ENCODE data around the gene ARL8A.
"Not testable (repeated sequence)": the region's sequence is repeated elsewhere in the genome, so short reads cannot be mapped to it uniquely, and the experiment has no call there.

Gene ARL8A

GRCh38 chr1:202144402-202145067, at the start of gene ARL8A:
ARL8A (minus strand) TSS chr1:202144737; CDS start chr1:202144572, 165 bp downstream.
- DNase-seq (ENCODE audit: low read depth, low spot score), result no peak

- no peak for DNase-seq (ENCODE audit: low read depth, low spot score)
Measured at GRCh38 chr1:202194328-202194648, 49.8 kb upstream of the ARL8A start.

DNA sequence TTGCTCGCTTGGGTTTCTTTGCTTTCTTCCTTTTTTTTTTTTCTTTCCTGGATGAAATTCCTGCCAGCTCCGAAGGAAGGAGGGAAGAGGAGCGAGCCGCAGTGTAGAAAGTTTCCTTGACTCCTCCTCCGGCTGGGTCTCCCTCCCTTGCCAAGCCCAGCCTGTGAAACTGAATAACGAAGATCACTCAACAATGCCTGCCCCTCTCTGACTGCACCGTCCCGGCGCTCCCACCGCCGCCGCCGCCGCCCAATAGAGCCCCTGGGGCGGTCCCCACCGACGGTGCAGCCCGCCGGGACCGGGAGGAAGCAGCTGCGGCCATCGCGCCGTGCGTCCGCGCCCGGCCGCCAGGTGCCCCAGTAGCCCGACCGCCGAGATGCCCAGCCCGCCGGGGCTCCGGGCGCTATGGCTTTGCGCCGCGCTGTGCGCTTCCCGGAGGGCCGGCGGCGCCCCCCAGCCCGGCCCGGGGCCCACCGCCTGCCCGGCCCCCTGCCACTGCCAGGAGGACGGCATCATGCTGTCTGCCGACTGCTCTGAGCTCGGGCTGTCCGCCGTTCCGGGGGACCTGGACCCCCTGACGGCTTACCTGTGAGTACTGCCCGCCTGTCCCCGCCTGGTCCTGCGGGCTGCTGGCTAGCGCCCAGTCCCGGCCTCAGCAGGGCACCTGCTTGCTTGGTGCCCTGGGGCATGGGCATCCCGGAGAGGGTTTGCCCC, 49.2 kb upstream of the ARL8A start, which contains the start of gene LGR6:
Gene LGR6 (plus strand): TSS at position 186 of the 714 bp plus-strand sequence. CDS start 191 bp downstream, at position 377.
- no peak for DNase-seq (ENCODE audit: low read depth, low spot score)

DNA sequence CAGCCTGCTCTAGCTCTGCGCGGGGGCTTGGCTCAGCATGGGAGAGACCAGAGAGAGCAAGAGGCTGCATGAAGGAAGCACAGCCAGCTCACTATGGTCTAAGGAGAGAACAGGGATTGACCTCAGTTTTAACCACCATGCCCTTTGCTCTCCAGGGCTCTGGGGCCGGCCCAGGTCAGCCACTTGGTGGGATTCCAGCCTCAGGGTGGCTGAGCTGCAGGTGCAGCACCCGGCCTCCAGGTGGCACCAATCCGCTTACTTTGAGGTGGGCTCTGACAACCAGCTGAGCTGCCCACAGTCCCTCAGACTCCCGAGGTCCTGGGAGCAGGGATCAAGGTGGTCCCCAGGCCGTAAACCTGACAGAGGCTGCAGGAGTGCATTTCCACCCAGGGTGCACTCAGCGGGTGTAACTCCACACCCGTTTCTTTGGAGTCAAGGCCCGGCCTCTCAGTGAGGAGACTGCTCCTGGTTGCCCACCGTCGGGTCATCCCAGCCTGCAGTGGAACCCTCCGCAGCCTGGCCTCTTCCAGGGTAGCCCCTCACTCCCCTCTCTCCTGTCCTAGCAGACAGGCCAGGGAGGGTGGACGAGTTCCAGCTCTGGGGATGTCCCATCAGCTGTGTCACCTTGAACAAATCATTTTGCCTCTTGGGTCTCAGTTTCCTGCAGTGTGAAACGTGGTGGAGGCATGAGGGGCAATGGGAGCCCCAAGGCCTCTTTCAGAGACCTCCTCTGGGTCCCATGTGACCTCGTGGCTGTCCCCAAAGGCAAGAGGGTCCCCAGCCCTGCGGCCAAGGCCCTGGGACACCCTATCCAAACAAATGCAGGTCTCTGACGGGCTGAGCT, 48.5 kb upstream of the ARL8A start:
- DNase-seq (ENCODE audit: low read depth, low spot score), result no peak

DNA sequence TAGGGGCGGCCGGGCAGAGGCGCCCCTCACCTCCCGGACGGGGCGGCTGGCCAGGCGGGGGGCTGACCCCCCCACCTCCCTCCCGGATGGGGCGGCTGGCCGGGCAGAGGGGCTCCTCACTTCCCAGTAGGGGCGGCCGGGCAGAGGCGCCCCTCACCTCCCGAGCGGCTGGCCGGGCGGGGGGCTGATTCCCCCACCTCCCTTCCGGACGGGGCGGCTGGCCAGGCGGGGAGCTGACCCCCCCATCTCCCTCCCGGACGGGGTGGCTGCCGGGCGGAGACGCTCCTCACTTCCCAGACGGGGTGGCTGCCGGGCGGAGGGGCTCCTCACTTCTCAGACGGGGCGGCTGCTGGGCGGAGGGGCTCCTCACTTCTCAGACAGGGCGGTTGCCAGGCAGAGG, 46.9 kb upstream of the ARL8A start:
- not testable (repeated sequence) for DNase-seq (ENCODE audit: low read depth, low spot score)

GRCh38 chr1:202189918-202190715, 45.6 kb upstream of the ARL8A start:
- no peak for DNase-seq (ENCODE audit: low read depth, low spot score)

GRCh38 chr1:202189001-202189790, 44.7 kb upstream of the ARL8A start:
- DNase-seq (ENCODE audit: low read depth, low spot score), result no peak

- no peak for DNase-seq (ENCODE audit: low read depth, low spot score)
Measured at GRCh38 chr1:202187697-202188407, 43.3 kb upstream of the ARL8A start.

- DNase-seq (ENCODE audit: low read depth, low spot score), result no peak
Measured at GRCh38 chr1:202187041-202187671, 42.6 kb upstream of the ARL8A start.

DNA sequence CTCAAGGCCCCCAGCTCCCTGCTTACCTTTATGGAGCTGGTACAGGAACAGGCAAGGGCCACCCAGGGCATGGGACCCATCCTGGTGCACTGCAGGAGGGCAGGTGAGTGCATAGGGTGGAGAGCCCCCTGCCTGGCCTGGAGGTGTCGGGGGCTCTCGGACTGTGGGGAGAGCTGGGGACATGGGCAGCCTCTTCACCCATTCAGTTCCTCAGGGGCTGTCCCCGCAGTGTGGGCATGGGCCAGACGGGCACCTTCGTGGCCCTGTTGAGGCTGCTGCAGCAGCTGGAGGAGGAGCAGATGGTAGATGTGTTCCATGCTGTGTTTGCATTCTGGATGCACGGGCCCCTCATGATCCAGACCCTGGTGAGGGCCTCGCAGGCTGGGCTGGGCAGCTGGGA, 41.8 kb upstream of the ARL8A start:
- no peak for DNase-seq (ENCODE audit: low read depth, low spot score)

- peak; percentile 39 for DNase-seq (ENCODE audit: low read depth, low spot score)
Measured at GRCh38 chr1:202184750-202185460, 40.4 kb upstream of the ARL8A start.

- DNase-seq (ENCODE audit: low read depth, low spot score), result no peak
Measured at GRCh38 chr1:202182040-202182877, 37.7 kb upstream of the ARL8A start.

DNA sequence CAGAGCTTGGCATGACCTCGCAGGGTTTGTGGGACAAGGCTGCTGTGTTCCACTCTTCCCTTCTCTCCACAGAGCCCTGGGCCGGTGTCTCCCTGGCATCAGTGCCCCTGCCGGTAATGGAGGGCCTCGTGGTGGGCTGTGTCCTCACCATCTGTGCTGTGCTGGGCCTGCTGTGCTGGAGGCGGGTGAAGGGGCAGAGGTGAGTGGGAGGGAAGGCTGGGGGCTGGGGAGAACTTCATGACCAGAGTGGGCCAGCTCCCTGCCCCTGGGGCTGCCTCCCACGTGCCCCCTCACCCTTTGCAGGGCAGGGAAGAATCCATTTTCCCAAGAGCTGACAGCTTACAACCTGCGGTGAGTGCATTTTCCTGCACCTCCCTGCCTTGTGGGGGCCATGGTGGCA, 37.0 kb upstream of the ARL8A start:
- DNase-seq (ENCODE audit: low read depth, low spot score), result no peak

- DNase-seq (ENCODE audit: low read depth, low spot score), result not testable (repeated sequence)
Measured at GRCh38 chr1:202180751-202181139, 36.2 kb upstream of the ARL8A start.

DNA sequence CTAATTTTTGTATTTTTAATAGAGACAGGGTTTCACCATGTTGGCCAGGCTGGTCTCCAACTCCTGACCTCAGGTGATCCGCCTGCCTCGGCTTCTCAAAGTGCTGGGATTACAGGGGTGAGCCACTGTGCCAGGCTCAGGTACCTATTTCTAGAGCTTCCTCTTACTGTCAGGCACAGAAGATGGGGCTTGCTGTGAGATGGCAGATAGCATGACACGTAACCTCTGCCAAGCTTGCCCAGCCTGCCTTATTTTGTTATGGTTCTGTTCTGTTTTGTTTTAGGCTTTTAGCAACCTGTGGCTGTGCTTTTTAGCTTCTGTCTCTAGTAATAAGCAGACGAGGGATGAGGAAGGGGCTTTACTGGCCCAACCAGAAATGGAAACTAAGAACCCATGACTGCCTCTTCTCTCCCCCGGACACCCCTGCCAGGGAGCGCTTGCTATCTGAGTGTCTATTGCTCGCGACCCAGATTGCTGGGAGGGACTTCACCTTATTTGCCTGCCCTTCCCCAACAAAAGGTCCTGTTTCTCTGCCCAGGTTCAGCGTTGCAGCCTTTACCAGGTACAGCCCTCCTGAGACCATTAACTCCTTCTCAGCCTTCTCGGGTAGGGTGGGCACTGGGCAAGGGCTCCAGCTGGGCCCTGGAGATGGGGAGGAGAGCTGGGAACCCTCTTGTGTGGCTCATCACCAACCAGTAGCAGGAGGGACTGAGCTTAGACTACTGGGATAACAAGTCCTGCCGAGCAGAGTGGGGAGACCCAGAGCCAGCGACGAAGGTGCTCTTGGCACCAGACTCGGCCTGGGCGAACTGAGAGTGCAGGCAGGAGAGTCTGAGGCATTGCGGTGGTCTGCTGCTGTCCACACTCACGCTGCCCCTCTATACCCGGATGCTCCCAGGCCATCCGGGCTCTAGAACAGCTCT, 35.6 kb upstream of the ARL8A start:
- DNase-seq (ENCODE audit: low read depth, low spot score), result no peak

- DNase-seq (ENCODE audit: low read depth, low spot score), result no peak
Measured at GRCh38 chr1:202176949-202177927, 32.7 kb upstream of the ARL8A start.

Data from brain pericyte (primary cell).